ENCODE data around the gene ADCY3.

The ADCY3 gene

GRCh38 chr2:24924732-24925131, 4.7 kb upstream of the ADCY3 start:
- no peak for DNase-seq

DNA sequence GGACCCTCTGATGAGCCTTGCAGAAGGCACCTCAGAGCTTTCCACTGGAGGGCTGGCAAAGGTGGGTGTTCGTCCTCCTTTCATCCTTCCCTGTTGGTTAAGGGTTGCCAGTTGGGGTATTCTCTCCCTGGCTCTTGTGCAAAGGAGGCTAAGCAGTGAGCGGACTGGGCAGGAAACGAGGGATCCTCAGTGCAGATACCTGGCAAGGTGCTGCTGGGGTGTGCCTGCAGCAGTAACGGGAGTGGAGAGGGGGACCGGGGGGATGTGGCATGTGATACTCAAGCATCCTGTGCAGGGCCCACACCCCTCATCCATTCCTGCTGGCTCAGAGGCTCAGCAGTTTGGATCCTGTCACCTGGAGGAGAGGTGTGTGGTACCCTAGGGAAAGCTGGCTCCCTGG, 4.2 kb upstream of the ADCY3 start:
- DNase-seq, result no peak

GRCh38 chr2:24923106-24923505, 3.1 kb upstream of the ADCY3 start:
- no peak for DNase-seq

DNA sequence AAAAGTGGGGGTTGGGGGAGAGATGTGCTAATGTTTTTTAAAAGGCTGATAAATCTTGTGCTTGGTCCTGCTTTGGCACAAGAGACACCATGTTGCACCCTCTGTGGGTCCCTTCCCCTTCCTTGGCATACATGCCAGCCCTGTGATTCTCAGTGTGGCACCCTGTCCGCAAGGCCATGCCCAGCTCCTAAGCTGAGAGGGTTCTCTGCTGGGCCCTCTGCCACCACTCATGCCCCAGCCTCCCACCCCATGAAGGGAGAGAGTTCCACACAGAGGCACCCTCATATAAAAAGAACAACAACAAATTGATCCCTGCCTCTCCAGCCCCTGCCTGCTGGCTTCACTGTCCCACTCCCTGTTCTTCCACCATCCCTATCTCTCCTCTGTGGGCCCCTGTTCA, 2.5 kb upstream of the ADCY3 start:
- DNase-seq, result no peak

GRCh38 chr2:24920809-24921441, 888 bp upstream of the ADCY3 start:
- peak; percentile 24 to 26 for DNase-seq

GRCh38 chr2:24919506-24920097, 435 bp downstream of the ADCY3 start:
- DNase-seq, result peak; percentile 16 to 25

- peak; percentile 56 to 62 for DNase-seq
These were observed 966 bp downstream of the ADCY3 start for GRCh38 chr2:24919037-24919505.

DNA sequence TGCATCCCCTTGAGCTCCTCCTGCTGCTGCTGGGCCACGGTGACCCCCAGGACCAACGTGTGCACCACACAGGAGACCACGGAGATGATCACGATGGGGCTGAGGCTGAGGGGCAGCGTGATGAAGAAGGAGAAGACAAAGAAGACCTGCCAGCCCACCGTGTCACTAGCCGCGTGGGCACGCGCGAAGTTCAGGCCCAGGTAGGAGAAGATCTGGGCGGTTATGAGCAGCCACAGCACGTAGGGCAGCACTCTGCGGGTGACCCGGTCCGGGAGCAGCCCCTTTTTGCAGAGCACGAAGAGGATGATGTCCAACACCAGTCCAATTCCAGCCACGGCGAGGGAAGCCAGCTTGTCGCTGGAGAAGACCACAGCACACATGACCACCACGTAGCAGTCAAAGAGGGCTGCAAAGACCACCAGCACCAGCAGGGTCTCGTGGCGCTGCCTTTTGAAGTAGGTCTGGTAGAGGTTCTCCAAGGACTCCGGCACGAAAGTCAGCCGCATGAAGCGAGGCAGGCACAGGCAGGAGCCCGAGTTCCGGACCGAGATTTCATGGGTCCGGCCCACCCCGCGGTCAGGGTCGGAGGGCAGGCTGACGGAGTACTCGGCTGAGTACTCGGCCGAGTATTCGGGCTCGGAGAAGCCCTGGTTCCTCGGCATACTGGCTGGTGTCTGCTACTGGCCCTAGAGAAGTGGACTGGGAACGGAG, 1.6 kb downstream of the ADCY3 start:
- peak in 1 of 2 donors; percentile 4 for DNase-seq

- DNase-seq, result no peak
These were observed 2.2 kb downstream of the ADCY3 start for GRCh38 chr2:24917731-24918325.

DNA sequence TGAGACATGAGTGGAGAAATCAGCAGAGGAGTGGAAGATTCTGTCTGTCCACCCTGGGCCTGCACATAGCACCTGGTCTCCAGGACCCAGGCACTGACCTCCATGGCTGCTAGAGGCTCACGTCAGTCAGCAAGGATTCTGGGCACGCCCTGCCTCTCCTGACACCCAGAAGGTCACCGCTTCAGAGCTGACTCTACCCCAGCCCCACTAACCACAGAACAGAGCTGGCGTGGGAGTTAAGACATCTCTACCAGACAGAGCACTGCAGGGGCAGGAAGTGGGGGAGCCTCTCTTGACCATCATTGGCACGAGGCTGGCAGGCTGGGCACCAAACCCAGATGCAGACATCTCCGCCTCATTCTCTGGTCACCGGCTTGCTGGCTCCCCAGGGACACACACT, 3.0 kb downstream of the ADCY3 start:
- no peak for DNase-seq

- no peak for DNase-seq
These were observed 4.2 kb downstream of the ADCY3 start for GRCh38 chr2:24915796-24916195.

DNA sequence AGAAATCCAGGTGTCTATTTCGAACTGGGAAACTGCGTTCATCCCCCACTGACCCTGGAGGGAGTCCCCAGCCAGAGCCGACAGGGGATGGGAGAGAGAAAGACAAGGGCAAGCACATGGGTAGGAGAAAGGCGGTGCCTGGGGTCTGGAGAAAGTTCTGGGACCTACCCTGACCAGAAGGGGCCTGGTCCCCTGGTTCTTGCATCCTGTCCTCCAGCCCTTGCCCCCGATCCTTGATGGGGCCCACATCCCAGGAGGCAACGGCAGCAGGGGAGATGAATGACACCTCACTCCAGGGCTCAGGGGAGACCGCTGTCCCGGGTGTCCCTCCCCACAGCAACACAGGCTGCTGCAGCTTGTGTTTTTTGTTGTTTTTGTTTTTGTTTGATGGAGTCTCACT, 4.9 kb downstream of the ADCY3 start:
- no peak for DNase-seq

DNA sequence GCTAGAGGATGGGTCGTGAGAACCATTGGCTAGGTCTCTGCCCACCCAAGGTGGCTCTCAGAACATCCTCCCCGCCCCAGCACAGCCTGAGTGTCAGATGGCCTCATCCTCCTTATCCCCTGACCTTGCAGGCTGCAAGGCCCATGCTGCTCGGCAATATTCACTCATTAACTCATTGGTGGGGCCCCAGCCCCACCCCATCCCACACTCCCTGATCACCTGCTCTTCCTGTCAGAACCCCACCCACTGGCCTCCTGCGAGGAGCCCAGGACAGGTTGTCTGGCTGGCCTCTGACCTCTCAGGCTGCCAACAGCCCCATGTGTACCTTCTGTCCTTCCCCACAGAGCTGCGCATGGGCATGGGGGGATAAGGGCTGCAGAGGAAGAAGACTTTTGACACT, 5.3 kb downstream of the ADCY3 start:
- DNase-seq, result no peak

DNA sequence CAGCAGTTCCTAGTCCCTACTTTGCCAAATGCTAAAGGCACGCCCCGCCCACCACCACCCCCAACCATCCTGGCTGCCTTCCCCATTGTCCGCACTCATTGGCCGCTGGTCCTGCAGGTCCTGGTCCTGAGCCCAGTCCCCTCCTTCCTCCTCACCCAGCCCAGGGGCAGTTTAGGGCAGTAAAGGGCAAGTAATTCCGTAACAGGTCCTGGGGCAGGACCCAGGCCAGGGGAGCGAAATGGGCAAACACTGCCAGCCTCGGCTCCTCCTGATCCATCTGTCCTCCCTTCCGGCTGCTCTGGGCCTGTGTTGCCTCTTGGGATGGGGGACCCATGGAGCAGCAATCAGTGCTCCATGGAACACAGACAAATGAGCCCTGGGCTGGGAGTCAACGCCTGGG, 6.1 kb downstream of the ADCY3 start:
- DNase-seq, result no peak

GRCh38 chr2:24912986-24913385, 7.1 kb downstream of the ADCY3 start:
- DNase-seq, result no peak

DNA sequence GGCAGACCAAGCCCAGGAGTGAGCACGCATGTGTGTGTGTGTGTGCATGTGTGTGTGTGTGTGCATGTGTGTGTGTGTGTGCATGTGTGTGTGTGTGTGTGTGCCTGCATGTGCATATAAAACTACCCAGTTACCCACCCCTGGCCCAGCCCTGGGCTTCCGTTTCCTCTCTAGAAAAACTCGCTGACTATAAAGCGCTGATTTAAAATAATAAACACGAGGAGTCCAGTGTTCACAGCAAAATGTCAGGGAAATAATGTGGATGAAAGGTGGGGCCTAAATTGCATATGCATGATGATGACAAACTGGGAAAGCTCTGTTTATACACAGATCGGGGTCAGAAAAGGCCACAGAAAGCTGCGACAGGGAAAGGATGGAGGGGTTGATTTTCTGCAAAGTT, 7.5 kb downstream of the ADCY3 start:
- DNase-seq, result no peak

DNA sequence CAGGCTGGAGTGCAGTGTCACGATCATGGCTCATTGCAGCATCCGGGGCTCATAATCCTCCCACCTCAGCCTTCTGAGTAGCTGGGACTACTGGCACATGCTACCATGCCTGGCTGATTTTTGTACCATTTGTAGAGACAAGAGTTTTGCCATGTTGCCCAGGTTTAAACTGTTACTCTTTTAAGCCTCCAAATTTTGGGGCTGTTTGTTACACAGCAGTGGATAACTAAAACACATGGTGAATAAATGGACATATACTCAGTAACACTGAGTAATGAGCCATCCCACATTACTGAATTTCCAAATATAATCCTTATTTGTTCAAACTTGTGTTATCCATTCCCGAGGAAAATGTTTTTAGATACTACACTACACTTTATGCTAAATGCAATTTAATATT, 9.8 kb downstream of the ADCY3 start:
- no peak for DNase-seq

- DNase-seq, result no peak
These were observed 10.4 kb downstream of the ADCY3 start for GRCh38 chr2:24909555-24910177.

- no peak for DNase-seq
These were observed 11.6 kb downstream of the ADCY3 start for GRCh38 chr2:24908461-24908901.

DNA sequence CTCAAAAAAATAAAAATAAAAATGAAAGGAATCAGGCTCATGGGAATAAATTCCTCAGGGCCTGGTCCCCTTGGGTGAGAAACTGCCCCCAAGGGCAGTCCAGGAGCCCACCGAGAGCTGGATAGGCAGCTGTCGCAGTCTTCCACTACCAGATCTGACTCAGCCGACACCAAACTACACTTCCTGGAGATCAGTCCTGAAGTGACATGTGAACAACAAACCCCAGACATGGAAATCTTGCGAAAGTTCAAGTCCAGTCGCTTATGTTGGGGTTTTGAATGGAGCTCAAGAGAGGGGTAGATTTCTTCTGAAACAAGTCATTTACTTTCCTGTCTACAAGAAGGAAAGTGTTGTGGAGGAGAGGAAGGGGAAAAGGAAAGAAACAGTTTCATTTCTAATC, 12.9 kb downstream of the ADCY3 start:
- DNase-seq, result no peak

- no peak for DNase-seq
These were observed 13.6 kb downstream of the ADCY3 start for GRCh38 chr2:24906466-24906865.

GRCh38 chr2:24903161-24904103, 16.6 kb downstream of the ADCY3 start:
- DNase-seq, result no peak

Measured in activated CD4-positive, alpha-beta T cell treated with anti-CD3 and anti-CD28 coated beads for 4 hours (primary cell).